ENCODE data around the gene PTPN21. TPM values are rescaled to one million over a fixed set of nuclear protein-coding genes. Genes with fewer than 3 reads are reported as not detected.
"Not testable (repeated sequence)": the region's sequence is repeated elsewhere in the genome, so short reads cannot be mapped to it uniquely, and the experiment has no call there.

The PTPN21 gene
- total RNA-seq, 1 donor from 2014 or later, result 14.7 TPM

GRCh38 chr14:88552876-88553275, 1.9 kb downstream of the PTPN21 start:
- no peak for DNase-seq (ENCODE audit: extremely low read depth, low read depth, low spot score)

DNA sequence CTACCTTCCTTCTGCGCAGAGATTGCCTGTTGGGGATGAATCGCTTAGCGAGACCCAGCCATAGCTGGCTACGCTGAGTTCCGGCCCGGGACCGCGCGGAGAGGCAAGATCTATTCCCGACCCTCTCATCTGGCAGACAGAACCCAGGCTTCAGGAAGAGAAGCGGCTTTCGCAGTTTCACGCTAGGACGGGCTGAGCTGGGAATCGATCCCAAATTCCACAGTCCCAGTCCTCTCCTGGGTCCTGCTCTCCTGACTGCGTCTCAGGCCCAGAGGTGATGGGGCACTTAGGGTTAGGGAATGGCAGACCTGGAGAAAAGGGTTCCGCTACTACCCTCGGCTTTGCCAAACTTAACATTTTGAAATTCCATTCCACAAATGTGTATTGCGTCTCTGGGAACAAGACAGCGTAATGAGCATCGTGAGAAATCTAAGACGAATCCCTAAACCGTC, 2.8 kb downstream of the PTPN21 start:
- no peak for DNase-seq (ENCODE audit: extremely low read depth, low read depth, low spot score)

DNA sequence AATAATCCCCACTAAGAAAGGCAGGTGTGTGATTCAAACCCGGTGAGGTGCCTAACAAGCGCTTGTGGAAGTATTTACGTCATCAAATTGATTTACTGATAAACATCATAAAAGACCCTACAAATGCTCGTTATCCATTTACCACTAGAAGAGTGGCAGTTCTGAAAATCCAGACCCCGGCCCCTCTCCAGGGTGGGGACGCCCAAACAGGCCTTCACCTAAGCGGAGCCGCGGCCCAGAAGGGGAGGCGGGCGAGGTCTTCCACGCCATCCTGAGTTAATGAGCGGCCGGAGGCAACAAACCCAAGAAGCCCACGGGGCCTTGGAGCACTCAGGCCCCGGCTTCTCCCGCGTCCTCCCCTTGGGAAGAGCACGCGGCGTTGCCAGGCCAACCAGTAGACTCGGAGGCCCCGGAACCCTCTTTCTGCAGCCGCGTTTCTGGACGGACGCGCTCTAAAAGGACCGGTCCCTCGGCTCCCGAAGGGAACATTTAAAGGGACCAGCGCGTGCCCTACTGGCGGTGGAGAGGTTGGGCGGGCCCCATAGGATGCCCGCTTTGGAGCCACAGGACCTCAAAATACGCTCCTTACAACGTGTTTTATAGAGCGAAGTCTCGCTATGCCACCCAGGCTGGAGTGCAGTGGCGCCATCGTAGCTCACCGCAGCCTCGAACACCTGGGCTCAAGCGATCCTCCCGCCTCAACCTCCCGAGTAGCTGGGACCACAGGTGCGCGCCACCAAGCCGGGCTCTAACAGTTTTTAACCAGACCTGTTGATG, 3.5 kb downstream of the PTPN21 start:
- no peak for DNase-seq (ENCODE audit: extremely low read depth, low read depth, low spot score)

- no peak for DNase-seq (ENCODE audit: extremely low read depth, low read depth, low spot score)
Observed at GRCh38 chr14:88550078-88550477, 4.7 kb downstream of the PTPN21 start.

- no peak for DNase-seq (ENCODE audit: extremely low read depth, low read depth, low spot score)
Observed at GRCh38 chr14:88547386-88547780, 7.4 kb downstream of the PTPN21 start.

GRCh38 chr14:88546621-88547385, 8.0 kb downstream of the PTPN21 start:
- no peak for DNase-seq (ENCODE audit: extremely low read depth, low read depth, low spot score)

DNA sequence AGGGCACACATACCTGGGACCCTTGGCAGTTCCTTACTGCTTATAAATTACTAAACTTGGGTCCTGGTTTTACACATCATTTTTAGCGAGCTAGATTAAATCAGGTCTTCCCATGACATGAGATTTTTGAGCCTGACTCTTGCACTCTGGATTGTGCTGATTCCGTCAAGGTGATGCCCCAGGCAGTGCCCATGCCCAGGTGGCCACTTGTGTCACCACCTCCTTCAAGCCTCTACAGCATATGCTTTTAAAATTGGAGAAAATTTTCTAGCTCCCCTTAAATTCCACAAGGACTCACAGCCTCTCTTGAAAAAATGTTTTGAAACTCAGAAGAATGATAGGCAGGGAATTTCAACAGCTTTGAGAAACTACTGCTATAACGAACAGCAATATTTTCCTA, 9.6 kb downstream of the PTPN21 start:
- DNase-seq (ENCODE audit: extremely low read depth, low read depth, low spot score), result no peak

DNA sequence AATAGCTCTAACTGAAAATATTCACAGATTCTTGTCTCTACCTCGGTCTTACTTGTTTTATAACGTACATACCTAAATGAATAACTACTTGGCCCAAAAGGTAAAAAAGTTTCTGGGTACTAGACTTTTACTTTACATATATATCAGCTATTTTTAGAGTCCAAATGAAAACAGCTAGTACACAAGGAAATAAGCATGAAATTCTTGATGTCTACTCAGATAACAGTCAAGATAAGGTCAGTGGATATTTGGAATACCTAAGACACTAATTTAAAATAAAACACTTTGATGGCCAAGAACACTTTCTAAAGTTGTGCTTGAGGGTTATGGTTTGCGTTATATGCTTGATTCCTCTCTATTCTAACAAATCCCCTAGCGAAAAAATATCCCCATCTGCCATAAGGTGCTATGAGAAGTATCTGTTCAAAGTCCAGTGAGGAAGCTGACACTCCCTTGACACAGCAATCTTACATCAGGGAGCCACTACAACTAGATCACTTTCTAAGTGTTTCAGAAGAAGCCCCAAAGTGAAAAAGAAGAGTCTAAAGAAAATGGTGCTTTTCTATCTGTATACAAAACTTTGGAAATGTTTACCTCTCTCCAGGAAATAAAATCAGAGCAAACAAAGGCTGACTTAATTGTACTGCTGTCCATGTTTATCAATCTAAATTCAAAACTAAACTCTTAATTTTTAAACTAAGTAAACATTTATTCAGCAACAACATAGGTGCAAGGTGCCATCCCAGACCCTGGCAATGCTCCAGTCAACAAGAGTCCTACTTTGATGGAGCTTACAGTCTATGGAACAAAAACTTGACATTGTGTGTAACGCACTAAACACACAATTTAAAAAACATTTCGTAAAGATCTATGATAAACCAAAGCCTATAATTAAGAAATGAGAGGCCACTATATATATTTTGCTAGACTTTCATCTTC, 11.7 kb downstream of the PTPN21 start:
- no peak for DNase-seq (ENCODE audit: extremely low read depth, low read depth, low spot score)

- DNase-seq (ENCODE audit: extremely low read depth, low read depth, low spot score), result no peak
Observed at GRCh38 chr14:88541324-88541723, 13.5 kb downstream of the PTPN21 start.

DNA sequence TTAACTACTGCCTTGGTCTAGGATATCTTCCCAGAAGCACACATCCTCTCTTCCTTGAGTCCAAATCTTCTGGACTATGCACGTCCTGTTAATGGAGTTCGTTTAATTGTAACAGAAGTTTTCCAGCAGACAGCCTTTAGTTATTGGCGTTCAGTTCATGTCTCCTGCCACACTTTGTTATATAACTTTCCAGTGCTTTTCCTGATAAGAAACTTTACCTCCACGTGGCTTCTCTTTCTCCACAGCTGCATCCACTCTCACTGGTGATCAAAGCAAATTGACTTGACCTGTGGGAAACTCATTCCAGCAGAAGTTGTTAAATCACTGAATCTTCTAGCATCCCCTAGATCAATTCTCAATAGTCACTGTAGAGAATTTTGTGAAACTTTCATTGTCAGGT, 19.0 kb downstream of the PTPN21 start:
- DNase-seq (ENCODE audit: extremely low read depth, low read depth, low spot score), result no peak

GRCh38 chr14:88535149-88535548, 19.7 kb downstream of the PTPN21 start:
- no peak for DNase-seq (ENCODE audit: extremely low read depth, low read depth, low spot score)

DNA sequence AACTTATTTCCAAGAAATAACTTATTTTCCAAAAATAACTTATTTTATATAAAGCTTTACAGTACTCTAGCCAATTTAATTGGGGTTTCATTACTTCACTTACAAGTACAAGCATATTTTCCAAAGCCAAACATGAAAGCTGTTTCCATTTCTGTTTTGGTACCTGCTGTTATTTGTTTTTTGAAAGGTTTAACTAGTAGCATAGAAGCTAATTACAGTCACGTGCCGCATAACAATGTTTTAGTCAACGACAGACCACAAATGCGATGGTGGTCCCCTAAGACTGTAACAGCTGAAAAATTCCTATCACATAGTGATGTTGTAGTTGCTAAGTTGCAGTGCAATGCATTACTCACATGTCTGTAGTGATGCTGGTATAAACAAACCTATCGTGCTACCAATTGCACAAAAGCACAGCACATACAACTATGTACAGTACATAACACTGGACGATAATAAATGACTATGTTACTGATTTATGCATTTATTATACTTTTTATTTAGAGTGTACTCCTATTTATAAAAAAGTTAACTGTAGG, 21.7 kb downstream of the PTPN21 start:
- no peak for DNase-seq (ENCODE audit: extremely low read depth, low read depth, low spot score)

GRCh38 chr14:88529889-88530288, 24.9 kb downstream of the PTPN21 start:
- not testable (repeated sequence) for DNase-seq (ENCODE audit: extremely low read depth, low read depth, low spot score)

GRCh38 chr14:88522393-88522792, 32.4 kb downstream of the PTPN21 start:
- no peak for DNase-seq (ENCODE audit: extremely low read depth, low read depth, low spot score)

DNA sequence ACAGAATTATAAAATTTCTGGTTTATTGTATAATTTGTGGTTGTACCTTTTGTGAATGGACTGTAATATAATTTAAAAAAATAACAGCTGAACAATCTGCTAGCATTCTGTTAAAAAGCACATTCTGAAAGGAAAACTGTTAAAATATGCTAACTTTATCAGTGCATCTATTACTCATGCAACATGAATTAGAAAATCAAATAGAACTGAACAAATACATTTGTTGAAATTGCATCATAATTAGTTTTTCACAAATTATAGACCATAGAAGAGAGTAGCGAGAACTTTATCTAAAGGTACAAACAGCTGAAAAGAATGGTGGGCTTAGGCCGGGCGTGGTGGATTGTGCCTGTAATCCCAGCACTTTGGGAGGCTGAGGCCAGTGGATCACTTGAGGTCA, 33.0 kb downstream of the PTPN21 start:
- DNase-seq (ENCODE audit: extremely low read depth, low read depth, low spot score), result no peak

GRCh38 chr14:88519907-88520306, 34.9 kb downstream of the PTPN21 start:
- DNase-seq (ENCODE audit: extremely low read depth, low read depth, low spot score), result no peak

DNA sequence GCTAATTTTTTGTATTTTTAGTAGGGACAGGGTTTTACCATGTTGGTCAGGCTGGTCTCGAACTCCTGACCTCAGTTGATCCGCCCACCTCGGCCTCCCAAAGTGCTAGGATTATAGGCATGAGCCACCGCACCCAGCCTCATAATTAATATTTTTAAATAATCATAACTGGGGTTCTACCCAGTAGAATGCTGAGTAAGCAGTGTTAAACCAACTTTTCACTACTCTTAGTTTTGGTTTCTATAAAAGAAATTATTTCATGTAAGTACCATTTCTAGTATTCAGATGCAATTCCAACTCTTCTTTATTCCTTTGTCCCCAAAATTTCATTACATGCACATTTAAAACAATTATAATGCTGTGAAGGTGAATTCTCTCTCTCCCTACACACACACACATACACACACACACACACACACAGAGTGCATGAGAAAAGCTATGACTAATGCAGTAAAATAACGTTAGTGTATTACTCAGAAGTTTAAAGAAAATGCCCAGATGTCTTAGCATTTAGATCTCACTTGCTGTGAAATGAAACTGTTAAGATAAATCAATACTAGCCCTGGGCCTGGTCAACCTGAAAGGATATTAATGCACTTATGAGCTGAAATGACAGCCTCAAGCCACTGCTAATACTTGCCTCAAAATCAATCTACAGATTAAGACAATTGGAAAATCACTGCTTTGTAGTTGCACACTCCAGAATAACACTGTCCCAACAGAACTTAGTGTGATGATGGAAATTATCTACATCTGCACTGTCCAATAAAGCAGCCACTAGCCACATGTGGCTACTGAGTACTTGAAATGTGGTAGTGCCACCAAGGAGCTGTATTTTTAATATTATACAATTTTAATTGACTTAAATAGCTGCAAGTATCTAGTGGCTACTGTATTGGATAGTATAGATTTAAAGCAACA, 36.0 kb downstream of the PTPN21 start:
- no peak for DNase-seq (ENCODE audit: extremely low read depth, low read depth, low spot score)

GRCh38 chr14:88516861-88517357, 37.9 kb downstream of the PTPN21 start:
- DNase-seq (ENCODE audit: extremely low read depth, low read depth, low spot score), result no peak

DNA sequence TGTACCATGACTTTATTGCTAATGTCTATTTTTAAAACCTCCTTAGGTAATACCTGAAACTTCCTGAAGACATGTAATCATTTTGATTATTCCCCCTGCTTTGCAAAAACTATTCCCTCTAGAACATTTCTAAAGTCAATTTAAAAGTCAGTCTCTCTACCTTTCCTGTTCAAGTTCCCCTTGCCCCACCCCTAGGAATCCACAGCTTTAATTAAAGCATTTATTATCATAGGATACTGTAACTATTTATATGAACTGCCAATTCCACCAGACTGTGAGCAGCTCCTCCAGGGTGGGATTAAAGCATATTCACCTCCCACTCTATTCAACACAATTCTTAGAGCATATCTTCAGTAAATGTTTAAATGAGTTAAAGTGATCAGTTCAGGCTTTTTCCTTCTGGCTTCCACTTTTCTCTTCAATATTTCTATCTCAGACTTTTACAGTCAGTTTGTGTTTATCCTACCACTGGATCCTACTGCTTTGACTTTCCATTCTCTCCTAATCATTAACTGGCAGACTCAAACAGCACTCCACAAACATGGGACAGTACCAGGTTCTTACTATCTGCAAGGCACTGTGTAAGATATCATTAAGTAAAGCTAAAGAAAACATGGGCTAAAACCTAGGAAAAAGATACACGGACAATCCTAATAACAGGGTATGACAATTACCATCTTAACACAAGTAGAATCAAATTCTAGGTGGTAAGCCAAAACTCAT, 39.1 kb downstream of the PTPN21 start:
- DNase-seq (ENCODE audit: extremely low read depth, low read depth, low spot score), result no peak

All from glomerular endothelial cell (primary cell).